GM10266 (cell line): ENCODE measurements around the gene PRSS27.
"Not testable (repeated sequence)": the region's sequence is repeated elsewhere in the genome, so short reads cannot be mapped to it uniquely, and the experiment has no call there.

Experiments
- DNase-seq: peaks from one replicate; pipeline ENCODE4 v3.0.0; 2012; ENCODE audit errors: extremely low spot score
- TF ChIP-seq, protein P1 (sequence below): IDR thresholded peaks from 2 replicates; pipeline ENCODE4 v1.5.1; 2012; ENCODE audit warnings: mild to moderate bottlenecking, low read depth; ENCODE audit not compliant: control insufficient read depth, insufficient read depth; ENCODE audit errors: missing control alignments

PRSS27 gene

DNA sequence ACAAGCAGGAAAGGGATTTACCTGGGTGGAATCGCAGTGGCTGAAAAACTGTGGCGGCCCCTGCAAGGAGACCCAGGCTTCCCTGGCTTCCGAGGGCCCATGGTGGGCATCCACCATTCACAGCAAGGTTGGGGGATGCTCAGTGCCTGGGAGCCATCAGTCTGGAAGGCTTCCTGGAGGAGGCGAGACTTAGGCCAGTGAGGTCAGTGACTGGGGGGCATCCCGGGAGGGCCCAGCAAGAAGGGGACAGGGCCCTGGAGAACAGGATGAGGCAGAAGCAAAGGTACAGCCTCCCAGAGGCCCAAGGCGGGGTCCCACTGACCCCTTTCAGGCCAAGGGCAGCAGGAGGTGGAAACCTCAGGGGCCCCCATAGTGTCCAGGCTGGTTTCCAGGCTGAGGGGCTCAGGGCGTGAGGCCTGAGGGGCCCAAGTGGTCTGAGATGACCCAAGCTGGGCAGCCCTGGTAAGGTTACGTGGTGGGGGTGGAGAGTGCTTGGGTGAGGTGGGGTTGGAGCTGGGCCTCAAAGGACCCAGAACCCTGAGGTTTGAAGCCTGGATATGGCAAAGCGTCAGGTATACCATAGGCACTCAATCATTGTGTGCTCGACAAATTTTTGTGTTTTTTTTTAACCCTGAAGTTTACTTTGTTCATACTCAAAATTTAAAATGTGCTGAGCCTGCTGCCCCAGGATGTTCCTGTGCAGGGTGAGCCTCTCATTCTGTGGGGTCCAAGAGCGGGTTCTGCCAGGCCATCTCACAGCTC, 16.6 kb upstream of the PRSS27 start:
- no peak for DNase-seq
- TF ChIP-seq, protein P1, sequence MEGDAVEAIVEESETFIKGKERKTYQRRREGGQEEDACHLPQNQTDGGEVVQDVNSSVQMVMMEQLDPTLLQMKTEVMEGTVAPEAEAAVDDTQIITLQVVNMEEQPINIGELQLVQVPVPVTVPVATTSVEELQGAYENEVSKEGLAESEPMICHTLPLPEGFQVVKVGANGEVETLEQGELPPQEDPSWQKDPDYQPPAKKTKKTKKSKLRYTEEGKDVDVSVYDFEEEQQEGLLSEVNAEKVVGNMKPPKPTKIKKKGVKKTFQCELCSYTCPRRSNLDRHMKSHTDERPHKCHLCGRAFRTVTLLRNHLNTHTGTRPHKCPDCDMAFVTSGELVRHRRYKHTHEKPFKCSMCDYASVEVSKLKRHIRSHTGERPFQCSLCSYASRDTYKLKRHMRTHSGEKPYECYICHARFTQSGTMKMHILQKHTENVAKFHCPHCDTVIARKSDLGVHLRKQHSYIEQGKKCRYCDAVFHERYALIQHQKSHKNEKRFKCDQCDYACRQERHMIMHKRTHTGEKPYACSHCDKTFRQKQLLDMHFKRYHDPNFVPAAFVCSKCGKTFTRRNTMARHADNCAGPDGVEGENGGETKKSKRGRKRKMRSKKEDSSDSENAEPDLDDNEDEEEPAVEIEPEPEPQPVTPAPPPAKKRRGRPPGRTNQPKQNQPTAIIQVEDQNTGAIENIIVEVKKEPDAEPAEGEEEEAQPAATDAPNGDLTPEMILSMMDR, result no peak

DNA sequence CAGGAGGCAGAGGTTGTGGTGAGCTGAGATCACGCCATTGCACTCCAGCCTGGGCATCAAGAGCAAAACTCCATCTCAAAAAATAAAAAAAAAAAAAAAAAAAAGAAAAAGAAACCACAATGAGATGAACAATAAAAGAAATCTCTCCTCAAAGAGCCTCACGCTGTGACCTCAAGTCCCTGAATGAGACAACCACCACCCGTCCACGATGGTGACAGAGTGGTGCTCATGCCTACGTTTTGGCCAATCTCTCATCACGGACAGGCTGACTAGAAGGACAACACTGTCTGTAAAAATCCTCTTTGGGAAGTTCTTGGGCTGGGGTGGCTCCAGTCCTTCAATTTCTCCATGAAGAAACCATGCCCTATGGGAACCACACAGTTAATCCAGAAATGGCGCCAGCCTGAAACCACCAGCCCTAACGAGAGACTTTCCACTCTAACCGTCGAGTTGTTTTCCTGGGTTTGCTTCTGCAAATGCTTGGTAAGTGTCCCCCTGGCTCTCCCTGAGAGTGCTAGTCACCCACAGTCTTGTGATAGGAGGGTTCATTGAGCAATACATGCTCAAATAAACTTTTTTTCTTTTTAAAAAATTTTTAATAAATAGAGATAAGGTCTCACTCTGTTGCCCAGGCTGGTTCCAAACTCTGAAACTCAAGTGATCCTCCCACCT, 15.0 kb upstream of the PRSS27 start:
- DNase-seq, result no peak
- TF ChIP-seq, protein P1, result no peak

GRCh38 chr16:2728034-2728433, 8.0 kb upstream of the PRSS27 start:
- TF ChIP-seq, protein P1, result no peak
- DNase-seq, result no peak

DNA sequence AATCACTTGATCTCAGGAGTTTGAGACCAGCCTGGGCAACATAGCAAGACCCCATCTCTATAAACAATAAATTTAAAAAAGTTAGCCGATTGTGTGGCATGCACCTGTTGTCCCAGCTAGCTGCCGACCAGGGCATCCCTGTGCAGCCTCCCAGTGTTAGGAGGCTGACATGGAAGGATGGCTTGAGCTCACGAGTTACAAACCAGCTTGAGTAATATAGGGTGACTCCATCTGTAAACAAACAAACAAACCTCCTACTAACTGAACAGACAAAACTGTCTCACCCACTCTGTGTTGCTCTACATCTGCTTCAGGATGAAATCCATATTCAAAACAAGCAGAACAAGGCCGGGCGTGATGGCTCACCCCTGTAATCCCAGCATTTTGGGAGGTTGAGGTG, 6.9 kb upstream of the PRSS27 start:
- TF ChIP-seq, protein P1, result no peak
- no peak for DNase-seq

- DNase-seq, result no peak
- TF ChIP-seq, protein P1, result no peak
Measured at GRCh38 chr16:2724816-2725348, 4.9 kb upstream of the PRSS27 start.

DNA sequence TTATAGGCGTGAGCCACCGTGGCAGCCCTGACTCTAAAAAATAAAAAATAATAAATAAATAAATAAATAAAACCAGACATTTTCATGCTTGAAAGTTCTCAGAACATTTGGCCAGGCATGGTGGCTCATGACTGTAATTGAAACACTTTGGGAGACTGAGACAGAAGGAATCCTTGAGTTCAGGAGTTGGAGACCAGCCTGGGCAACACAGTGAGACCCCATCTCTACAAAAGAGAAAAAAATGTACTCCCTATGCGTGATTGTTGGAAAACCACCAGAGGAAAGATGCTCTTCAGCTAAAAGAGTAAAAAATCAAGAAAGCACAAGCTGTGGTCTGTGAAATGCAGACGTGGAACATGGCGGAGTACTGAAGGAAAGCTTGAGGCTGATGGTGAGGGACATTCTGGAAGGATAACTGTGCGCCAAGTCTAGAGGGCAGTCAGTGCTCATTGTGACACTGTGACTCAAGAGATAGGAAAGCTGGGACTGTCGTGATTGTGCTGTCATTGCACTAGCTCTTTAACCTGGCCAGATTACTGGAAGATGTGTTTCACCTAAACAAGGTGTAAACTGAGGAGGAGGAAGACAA, 4.2 kb upstream of the PRSS27 start:
- DNase-seq, result no peak
- TF ChIP-seq, protein P1, result no peak

DNA sequence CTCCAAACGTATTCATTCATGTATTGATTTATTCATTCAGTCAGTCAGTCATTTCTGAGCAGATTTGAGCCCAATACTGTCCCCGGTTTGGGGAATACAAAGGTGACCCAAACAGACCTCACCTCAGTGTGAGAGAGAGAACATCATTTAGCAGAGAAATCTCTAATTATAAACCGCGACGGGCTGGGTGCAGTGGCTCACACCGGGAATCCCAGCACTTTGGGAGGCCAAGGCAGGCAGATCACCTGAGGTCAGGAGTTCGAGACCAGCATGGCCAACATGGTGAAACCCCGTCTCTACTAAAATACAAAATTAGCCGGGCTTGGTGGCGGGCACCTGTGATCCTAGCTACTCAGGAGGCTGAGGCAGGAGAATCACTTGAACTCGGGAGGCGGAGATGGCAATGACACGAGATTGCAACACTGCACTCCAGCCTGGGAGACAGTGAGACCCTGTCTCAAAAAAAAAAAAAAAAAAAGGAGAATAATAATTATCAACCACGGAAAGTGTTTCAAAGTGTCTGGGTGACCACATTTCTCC, 1.7 kb upstream of the PRSS27 start:
- not testable (repeated sequence) for DNase-seq
